ENCODE measurements around the gene QSER1. TPM values are rescaled to one million over a fixed set of nuclear protein-coding genes. Genes with fewer than 3 reads are reported as not detected.

The QSER1 gene
- polyA plus RNA-seq, 1 experiment = 16.4 TPM

DNA sequence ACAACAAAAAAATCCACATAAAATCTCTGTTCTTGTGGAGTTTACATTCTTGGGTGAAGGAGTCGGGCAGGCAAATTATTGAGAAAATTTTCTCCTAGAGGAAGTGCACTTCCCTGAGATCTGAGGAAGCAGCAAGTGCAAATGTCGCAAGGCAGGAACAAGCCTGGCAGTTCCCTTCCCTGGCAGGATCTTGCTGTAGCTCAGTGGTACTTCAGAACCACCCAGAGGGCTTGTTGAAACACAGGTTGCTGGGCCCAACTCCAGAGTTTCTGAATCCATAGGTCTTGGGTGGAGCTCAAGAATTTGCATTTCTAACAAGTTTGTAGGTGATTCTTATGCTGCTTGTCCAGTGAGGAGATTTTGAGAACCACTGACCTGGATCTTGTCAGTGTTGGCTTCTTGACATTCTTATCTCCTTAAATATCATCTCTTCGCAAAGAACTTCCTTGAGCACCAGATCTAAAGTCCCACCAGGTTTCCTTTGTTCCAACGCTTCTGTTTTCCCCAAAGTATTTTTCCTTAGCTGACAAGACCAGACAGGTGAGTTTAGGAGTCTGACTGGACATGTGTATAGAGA lies 9.6 kb downstream of the QSER1 start:
- Histone ChIP-seq H3K27me3 (ENCODE audit: control insufficient read depth, insufficient read depth, low read length) (no peaks in the 10 kb centered on the region), H3K4me3 (ENCODE audit: low read depth, low read length) (no peak overlapping the region), H3K27ac (ENCODE audit: low read depth, low read length) (no peak overlapping the region), H3K9me3 (ENCODE audit: control insufficient read depth, insufficient read depth, low read length) (no peaks in the 10 kb centered on the region)
- ChIA-PET POLR2A (no interaction called here), CTCF (no interaction called here)
- TF ChIP-seq, protein P1, sequence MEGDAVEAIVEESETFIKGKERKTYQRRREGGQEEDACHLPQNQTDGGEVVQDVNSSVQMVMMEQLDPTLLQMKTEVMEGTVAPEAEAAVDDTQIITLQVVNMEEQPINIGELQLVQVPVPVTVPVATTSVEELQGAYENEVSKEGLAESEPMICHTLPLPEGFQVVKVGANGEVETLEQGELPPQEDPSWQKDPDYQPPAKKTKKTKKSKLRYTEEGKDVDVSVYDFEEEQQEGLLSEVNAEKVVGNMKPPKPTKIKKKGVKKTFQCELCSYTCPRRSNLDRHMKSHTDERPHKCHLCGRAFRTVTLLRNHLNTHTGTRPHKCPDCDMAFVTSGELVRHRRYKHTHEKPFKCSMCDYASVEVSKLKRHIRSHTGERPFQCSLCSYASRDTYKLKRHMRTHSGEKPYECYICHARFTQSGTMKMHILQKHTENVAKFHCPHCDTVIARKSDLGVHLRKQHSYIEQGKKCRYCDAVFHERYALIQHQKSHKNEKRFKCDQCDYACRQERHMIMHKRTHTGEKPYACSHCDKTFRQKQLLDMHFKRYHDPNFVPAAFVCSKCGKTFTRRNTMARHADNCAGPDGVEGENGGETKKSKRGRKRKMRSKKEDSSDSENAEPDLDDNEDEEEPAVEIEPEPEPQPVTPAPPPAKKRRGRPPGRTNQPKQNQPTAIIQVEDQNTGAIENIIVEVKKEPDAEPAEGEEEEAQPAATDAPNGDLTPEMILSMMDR (IDR thresholded peaks at IDR 0.05; ENCODE audit: low read depth, low read length) = no peak
- DNase-seq (ENCODE audit: low read depth, low spot score) = no peak

DNA sequence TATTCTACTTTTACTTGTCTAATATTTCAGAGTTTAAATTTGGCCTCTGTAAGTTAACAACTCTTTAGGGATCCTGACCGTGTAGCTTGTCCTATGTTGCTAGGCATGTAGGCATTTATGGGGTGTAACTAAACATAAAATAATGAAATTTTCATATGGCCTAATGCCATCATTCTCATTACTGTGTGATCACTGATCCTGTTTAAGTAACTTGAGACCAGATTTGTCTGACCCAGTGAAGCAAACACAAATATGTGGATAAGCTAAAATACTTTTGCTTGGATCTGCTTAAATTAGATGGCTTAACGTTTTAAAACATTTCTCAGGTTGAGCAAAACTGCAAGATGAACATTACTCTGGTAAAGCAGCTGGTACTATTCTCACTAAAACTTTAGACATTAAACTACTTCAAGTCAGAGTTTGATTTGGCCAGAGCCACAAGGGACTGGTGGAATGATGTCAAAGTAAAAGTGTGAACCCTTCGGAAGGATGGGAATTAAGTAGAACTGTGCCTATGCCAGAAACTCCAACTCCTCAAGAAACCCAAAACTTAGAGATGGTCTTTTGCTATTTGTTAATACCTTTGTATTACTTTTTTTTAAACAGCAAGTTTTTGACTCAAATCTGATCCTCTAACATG lies 12.5 kb downstream of the QSER1 start:
- TF ChIP-seq, protein P1 (IDR thresholded peaks at IDR 0.05; ENCODE audit: low read depth, low read length) = no peak
- no peak overlapping the region for H3K27ac ChIP-seq (ENCODE audit: low read depth, low read length)
- no peak overlapping the region for H3K4me3 ChIP-seq (ENCODE audit: low read depth, low read length)
- no peak for DNase-seq (ENCODE audit: low read depth, low spot score)
- POLR2A ChIA-PET = interaction anchor here (0.7 to 1.6 kb wide), 3 partner anchors 11 to 135 kb away, joined by 3 to 5 read pairs (median 4); partner anchors contain the start of genes QSER1 and TCP11L1
- CTCF ChIA-PET = interaction anchor here (0.7 to 2.4 kb wide), 3 partner anchors 11 to 161 kb away, joined by 3 to 7 read pairs (median 3); no protein-coding TSS in a partner anchor
- no peaks in the 10 kb centered on the region for H3K9me3 ChIP-seq (ENCODE audit: control insufficient read depth, insufficient read depth, low read length)
- H3K27me3 ChIP-seq (ENCODE audit: control insufficient read depth, insufficient read depth, low read length) = no peaks in the 10 kb centered on the region

DNA sequence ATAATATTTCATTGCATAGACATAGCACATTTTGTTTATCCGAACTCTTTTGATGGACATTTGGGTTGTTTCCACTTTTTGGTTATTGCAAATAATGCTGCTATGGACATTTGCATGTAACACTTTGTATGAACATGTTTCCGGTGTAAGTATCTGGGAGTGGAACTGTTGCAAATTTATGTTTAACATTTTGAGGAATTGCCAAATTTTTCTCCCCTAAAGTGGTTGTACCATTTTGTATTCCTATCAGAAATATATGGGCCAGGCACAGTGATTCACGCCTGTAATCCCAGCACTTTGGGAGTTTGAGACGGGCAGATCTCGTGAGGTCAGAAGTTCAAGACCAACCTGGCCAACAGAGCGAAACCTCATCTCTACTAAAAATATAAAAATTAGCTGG lies 16.0 kb downstream of the QSER1 start:
- ChIA-PET POLR2A (interaction anchor here (0.7 kb wide), 1 partner anchor 40 kb away, joined by 5 read pairs; no protein-coding TSS in a partner anchor), CTCF (interaction anchor here (0.6 kb wide), 1 partner anchor 16 kb away, joined by 3 read pairs; the partner anchor contains the start of gene QSER1)
- H3K4me3 ChIP-seq (ENCODE audit: low read depth, low read length) = no peak overlapping the region

DNA sequence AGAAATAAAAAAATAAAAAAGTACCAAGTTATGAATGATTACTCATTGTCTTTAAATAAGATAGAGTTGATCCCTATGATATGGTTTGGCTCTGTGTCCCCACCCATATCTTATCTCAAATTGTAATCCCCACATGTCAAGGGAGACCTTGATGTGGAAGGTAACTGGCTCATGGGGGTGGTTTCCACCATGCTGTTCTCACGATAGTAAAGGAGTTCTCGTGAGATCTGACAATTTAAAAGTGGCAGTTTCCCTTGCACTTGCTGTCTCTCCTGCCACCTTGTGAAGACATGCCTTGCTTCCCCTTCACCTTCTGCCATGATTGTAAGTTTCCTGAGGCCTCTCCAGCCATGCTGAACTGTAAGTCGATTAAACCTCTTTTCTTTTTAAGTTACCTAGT lies 18.8 kb downstream of the QSER1 start:
- TF ChIP-seq, protein P1 (IDR thresholded peaks at IDR 0.05; ENCODE audit: low read depth, low read length) = no peak
- Histone ChIP-seq H3K4me3 (ENCODE audit: low read depth, low read length) (no peak overlapping the region), H3K9me3 (ENCODE audit: control insufficient read depth, insufficient read depth, low read length) (no peaks in the 10 kb centered on the region), H3K27ac (ENCODE audit: low read depth, low read length) (no peak overlapping the region), H3K27me3 (ENCODE audit: control insufficient read depth, insufficient read depth, low read length) (no peaks in the 10 kb centered on the region)
- no peak for DNase-seq (ENCODE audit: low read depth, low spot score)
- ChIA-PET POLR2A (no interaction called here), CTCF (no interaction called here)

More for the DNA sequence above, 16.0 kb downstream of the QSER1 start:
- Histone ChIP-seq H3K9me3 (ENCODE audit: control insufficient read depth, insufficient read depth, low read length) (no peaks in the 10 kb centered on the region), H3K27me3 (ENCODE audit: control insufficient read depth, insufficient read depth, low read length) (no peaks in the 10 kb centered on the region), H3K27ac (ENCODE audit: low read depth, low read length) (no peak overlapping the region)
- TF ChIP-seq, protein P1 (IDR thresholded peaks at IDR 0.05; ENCODE audit: low read depth, low read length) = no peak
- no peak for DNase-seq (ENCODE audit: low read depth, low spot score)

DNA sequence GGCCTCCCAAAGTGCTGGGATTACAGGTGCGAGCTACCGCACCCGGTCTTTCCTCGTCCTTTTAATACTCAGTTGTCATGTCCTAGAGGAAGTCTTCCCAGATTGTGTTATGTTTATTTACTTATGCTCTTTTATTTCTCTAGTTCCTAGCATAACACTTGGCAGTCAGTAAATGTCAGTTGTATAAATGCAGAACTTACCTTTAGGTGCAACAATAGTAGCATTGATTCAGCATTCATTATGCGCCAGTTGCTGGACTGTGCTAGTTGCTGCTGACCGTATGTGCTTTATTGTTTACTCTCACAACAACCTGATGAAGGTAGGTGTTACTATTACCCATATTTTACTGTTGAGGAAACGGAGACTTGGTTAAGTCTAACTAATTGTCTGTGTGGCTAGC lies 20.8 kb downstream of the QSER1 start:
- POLR2A ChIA-PET = no interaction called here

More for the DNA sequence above, 20.8 kb downstream of the QSER1 start:
- Histone ChIP-seq H3K27me3 (ENCODE audit: control insufficient read depth, insufficient read depth, low read length) (no peaks in the 10 kb centered on the region), H3K27ac (ENCODE audit: low read depth, low read length) (no peak overlapping the region), H3K4me3 (ENCODE audit: low read depth, low read length) (no peak overlapping the region), H3K9me3 (ENCODE audit: control insufficient read depth, insufficient read depth, low read length) (no peaks in the 10 kb centered on the region)
- no peak for DNase-seq (ENCODE audit: low read depth, low spot score)
- CTCF ChIA-PET = interaction anchor here (1.2 kb wide), 1 partner anchor 105 kb away, joined by 4 read pairs; no protein-coding TSS in a partner anchor
- TF ChIP-seq, protein P1 (IDR thresholded peaks at IDR 0.05; ENCODE audit: low read depth, low read length) = no peak
